G401 (cell line): Measurements from ENCODE around the gene PDE6B. TPM values are rescaled to one million over a fixed set of nuclear protein-coding genes. Genes with fewer than 3 reads are reported as not detected.

Experiments
- DNase-seq: peaks from one replicate; pipeline ENCODE4 v3.0.0-alpha.2; 2015; ENCODE audit warnings: low spot score
- in situ Hi-C: cut with HindIII; loops from 2 replicates; pipeline ENCODE4 v1.10.0; 2016; ENCODE audit warnings: low sequenced_read_pairs, mixed read lengths
- total RNA-seq: library from RNA; depleted of rRNA; stranded (reverse); fragments of >200 nt; shearing (Covaris generic); gene quantifications from 2 replicates; pipeline ENCODE4 v1.2.3, GENCODE V29; 2014

The PDE6B gene
- total RNA-seq, 1 experiment from 2014 or later, result 1.0 TPM

- in situ Hi-C loops, result no loop called here
- no peak for DNase-seq
Observed at GRCh38 chr4:678331-679103, 53.1 kb downstream of the PDE6B start.

- in situ Hi-C loops, result no loop called here
- DNase-seq, result no peak
Observed at GRCh38 chr4:679104-679481, 53.7 kb downstream of the PDE6B start.

- in situ Hi-C loops, result no loop called here
- no peak for DNase-seq
Observed at GRCh38 chr4:679629-680028, 54.3 kb downstream of the PDE6B start.

GRCh38 chr4:680091-680490 is 54.7 kb downstream of the PDE6B start:
- in situ Hi-C loops, result no loop called here
- DNase-seq, result no peak

- no peak for DNase-seq
- in situ Hi-C loops, result no loop called here
Observed at GRCh38 chr4:680551-680927, 55.2 kb downstream of the PDE6B start.

- no peak for DNase-seq
- in situ Hi-C loops, result no loop called here
Observed at GRCh38 chr4:680928-681645, 55.7 kb downstream of the PDE6B start.

GRCh38 chr4:681736-682451 is 56.5 kb downstream of the PDE6B start:
- in situ Hi-C loops, result no loop called here
- no peak for DNase-seq

- in situ Hi-C loops, result no loop called here
- DNase-seq, result no peak
Observed at GRCh38 chr4:682490-683172, 57.3 kb downstream of the PDE6B start.

GRCh38 chr4:683247-683897 is 58.0 kb downstream of the PDE6B start:
- DNase-seq, result no peak
- in situ Hi-C loops, result no loop called here

GRCh38 chr4:683982-684622 is 58.7 kb downstream of the PDE6B start:
- in situ Hi-C loops, result no loop called here
- peak; percentile 67 for DNase-seq

- in situ Hi-C loops, result no loop called here
- DNase-seq, result no peak
Observed at GRCh38 chr4:684623-685327, 59.4 kb downstream of the PDE6B start.

GRCh38 chr4:685679-686412 is 60.5 kb downstream of the PDE6B start:
- in situ Hi-C loops, result no loop called here
- no peak for DNase-seq

- DNase-seq, result no peak
- in situ Hi-C loops, result no loop called here
Observed at GRCh38 chr4:686413-687040, 61.2 kb downstream of the PDE6B start.

GRCh38 chr4:687048-687970 is 61.9 kb downstream of the PDE6B start:
- no peak for DNase-seq
- in situ Hi-C loops, result no loop called here

GRCh38 chr4:687971-688853 is 62.8 kb downstream of the PDE6B start:
- in situ Hi-C loops, result no loop called here

More at GRCh38 chr4:687971-688853, 62.8 kb downstream of the PDE6B start:
- DNase-seq, result peak; percentile 34
